NCI-H69 (cell line): ENCODE measurements around the gene BTBD9.
"Not testable (repeated sequence)": the region's sequence is repeated elsewhere in the genome, so short reads cannot be mapped to it uniquely, and the experiment has no call there.

Source experiments
- DNase-seq: peaks from one replicate; lab custom pipeline; 2025; lab: John Stamatoyannopoulos, UW

BTBD9 gene

DNA sequence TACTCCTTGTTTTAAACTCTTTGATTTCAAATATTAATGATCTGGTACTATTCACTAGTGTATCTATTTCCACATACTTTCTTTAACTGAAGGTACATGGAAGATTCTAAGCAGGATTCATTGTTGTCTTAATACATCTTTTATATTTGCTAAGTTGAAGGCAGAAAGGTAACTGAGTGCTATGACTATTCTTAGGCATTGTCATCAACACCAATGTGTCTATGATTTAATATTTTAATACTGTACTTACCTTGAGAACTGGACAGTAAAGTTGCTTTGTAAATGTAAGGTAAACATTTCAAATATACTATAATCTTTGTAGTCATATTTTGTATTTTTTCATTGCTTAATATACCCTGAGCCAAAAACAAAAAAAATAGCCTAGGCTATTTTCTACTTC is 8.9 kb upstream of the BTBD9 start:
- DNase-seq: no peak

- peak; percentile 84 for DNase-seq
Measured at GRCh38 chr6:38646166-38646878, 6.6 kb upstream of the BTBD9 start.

DNA sequence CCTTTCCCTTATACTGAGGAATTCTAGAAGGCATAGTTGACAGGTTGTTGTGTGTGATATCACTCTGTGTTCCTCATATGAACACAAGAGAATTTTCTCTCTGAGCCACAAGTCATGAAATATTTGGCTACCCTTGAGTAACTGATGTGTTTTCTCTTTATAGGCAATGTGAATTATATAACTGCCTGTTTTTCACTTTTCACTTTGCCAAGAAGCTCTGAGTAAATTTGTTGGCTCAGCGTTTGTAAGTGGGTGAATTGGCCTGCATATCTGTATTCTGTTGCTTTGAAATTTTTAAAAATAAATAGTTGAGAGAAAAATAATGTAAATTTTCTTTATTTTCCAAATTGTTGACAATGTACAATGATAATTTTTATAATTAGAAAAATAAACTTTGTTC is 5.2 kb upstream of the BTBD9 start:
- no peak for DNase-seq

DNA sequence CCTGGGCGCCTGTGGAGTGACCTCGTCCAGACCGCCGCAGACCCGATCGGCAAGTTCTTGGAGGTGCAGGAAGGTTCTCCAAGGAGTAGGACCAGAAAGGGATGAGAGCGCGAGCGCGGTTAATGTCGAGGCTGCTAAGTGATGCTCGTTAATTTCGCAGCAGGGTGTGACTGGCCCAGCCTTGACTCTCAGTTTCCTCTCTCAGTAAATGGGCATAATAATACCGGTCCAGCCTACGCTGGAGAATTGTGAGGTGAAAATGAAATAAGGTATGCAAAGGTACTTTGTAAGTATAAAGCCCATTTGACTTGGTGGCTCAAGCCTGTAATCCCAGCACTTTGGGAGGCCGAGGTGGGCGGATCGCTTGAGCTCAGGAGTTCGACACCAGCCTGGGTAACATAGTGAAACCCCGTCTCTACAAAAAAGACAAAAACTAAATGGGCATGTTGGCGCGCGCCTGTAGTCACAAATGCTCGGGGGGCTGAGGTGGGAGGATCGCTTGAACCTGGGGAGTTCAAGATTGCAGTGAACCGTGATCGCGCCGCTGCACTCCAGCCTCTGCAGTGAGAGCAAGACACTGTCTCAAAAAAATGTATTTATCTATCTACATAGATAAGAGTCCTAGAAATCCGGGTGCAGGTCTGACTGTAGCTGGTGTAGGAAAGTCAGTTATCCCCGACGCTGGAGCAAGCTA is 634 bp upstream of the BTBD9 start:
- peak; percentile 36 for DNase-seq

- peak; percentile 58 for DNase-seq
Measured at GRCh38 chr6:38638941-38639497, 710 bp downstream of the BTBD9 start.

GRCh38 chr6:38637756-38638155 is 2.0 kb downstream of the BTBD9 start:
- DNase-seq: no peak

DNA sequence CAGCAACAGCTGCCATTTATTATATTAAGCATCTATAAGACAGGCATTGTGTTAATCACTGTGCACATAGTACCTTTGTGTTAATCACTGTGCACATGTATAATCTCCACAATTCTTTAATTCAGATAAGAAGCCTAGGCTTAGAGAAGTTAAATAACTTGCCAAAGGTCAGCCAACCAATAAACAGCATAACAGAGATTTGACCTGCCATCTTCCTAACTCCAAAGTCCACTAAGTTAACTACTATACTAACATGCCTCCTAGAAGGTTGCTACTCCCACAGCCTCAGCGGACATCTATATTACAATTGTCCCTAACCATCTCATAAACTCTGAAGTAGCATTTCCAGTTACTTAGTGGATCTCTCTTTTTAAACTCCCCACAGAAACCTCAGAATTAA is 3.7 kb downstream of the BTBD9 start:
- no peak for DNase-seq

GRCh38 chr6:38634518-38634917 is 5.2 kb downstream of the BTBD9 start:
- DNase-seq: no peak

DNA sequence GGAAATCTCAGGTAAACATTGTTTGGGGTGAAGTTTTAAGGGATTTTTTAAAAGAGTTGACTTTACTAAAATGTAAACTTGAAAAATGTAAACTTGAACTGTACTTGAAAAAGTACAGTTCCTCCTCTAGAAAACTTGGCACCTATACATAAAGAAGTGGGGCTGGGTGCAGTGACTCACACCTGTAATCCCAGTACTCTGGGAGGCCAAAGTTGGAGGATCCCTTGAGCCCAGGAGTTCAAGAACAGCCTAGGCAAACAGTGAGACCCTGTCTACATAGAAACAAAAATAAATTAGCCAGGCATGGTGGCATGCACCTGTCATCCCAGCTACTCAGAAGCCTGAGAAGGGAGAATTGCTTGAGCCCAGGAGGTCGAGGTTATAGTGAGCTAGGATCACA is 7.2 kb downstream of the BTBD9 start:
- no peak for DNase-seq

DNA sequence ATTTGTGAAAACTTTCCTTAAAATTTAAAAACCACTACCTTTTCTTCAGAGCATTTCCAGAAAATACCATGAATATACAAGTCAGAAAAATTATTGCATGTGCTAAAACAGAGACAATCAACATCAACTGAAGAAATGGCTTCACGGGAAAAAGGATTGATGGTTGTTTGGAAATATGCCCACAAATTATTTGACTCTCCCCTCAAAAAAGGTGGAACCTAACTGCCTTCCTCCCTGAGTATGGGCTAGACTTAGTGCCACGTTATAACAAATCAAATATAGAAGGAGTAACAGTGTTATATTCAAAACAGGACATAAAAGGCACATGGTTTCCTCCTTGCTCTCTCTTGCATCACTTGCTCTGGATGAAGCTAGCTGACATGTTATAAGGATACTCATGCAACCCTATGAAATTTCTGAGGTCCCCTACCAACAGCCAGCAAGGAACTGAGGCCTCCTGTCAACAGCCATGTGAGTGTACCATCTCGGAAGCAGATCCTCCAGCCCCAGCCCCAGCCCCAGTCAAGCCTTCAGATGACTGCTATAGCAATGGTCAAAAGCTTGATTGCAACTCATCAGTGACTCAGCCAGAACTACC is 8.4 kb downstream of the BTBD9 start:
- DNase-seq: no peak

- DNase-seq: peak; percentile 81
Measured at GRCh38 chr6:38625217-38625616, 14.5 kb downstream of the BTBD9 start.

GRCh38 chr6:38619342-38619741 is 20.4 kb downstream of the BTBD9 start:
- DNase-seq: not testable (repeated sequence)

DNA sequence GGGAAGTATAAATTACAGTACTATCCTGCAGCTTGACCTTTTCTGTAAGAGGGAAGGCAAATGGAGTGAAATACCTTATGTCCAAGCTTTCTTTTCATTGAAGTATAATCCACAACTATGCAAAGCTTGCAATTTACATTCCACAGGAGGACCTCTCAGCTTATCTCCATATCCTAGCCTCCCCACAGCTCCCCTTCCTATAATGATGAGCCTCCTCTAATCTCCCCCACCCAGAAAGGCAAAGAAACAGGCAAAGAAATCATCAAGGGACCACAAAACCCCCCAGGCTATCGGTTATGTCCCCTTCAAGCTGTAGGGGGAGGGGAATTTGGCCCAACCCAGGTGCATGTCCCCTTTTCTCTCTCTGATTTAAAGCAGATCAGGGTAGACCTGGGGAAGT is 21.4 kb downstream of the BTBD9 start:
- not testable (repeated sequence) for DNase-seq

- no peak for DNase-seq
Measured at GRCh38 chr6:38617856-38618255, 21.9 kb downstream of the BTBD9 start.

- DNase-seq: no peak
Measured at GRCh38 chr6:38612143-38612965, 27.4 kb downstream of the BTBD9 start.

DNA sequence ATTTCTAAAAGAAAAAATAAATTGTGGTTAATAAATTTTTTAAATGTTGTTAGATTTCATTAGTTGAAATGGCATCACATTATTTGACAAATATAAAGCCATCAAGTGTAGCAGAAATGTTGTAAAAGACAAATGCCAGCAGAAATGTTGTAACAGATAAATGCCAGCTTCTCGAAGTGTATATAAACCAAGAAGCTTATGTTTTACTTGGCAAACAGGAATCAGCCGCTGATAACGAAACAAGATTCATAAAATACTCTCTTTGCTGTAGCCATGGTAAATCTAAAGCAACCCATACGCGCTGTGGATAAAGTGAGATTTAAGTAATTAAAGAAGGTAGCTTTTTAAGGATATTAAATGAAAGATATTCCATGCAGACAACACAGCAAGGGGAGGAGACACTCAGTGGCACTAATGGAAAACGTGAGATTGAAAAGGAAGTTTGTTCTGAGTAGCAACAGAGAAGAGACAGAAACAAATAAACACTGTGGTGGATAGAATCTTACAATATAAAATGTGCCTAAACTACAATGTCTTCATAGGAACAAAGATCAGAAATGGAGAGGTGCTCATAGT is 29.6 kb downstream of the BTBD9 start:
- DNase-seq: no peak

DNA sequence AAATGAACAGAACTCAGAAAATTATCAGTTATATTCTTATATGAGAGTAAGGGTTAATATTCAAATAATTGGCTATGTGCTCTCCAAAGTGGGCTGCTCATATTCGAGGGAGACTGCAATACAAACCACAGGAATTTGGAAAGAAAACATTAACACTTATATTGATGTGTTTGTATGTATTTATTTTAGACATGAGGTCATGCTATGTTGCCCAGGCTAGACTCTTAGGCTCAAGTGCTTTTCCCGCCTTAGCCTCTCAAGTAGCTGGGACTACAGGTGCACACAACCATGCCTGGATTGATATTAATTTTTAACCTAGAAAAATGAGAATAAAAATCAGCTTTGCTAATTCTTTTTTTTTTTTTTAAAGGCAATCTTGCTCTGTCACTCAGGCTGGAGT is 35.0 kb downstream of the BTBD9 start:
- DNase-seq: no peak

GRCh38 chr6:38603966-38604365 is 35.8 kb downstream of the BTBD9 start:
- DNase-seq: no peak

DNA sequence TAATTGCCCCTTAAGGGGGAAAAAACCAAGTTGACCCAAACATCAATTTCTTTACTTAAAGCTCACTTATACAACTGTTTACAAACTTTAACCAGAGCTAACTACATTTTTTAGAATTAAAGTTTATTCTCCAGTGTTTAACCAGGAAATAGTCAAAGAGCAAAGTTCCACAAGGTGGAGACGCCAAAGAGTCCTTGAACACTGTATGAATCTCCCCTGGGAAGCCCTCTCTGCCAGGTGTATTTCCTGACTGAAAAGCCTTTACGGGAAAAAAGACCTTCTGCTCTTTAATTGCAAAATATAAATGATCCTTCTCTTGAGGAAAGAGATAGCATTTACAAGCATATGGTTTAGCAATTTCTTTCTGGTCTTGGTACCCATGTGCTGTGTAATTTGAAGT is 36.2 kb downstream of the BTBD9 start:
- DNase-seq: peak; percentile 61

DNA sequence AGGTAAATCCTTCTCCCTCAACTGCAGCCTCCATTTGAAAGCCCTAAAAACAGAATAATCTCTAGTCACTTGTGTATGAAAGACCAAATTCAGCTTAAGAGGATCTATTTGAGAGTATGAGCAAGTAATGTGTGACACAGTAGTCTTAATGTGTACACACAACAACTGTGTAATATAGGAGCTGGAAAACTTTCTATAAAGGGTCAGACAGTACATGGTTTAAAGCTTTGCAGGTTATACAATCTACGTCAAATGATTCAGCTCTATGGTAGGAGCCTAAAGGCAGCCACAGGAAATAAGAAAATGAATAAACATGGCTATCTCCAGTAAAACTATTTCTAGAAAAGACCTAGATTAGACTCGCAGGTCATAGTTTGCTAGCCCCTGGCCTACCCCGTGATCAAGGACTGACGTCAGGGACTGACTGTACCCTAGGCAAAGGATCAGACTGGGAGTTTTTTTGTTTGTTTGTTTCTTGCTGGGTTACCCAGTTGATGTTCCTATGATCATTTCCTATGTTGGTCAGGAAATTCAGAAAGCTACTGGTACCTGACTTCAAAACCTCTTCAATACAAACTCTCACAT is 39.7 kb downstream of the BTBD9 start:
- no peak for DNase-seq

- DNase-seq: peak; percentile 11
Measured at GRCh38 chr6:38599261-38599660, 40.5 kb downstream of the BTBD9 start.
